Measurements from ENCODE around the gene EPS15. TPM values are rescaled to one million over a fixed set of nuclear protein-coding genes. Genes with fewer than 3 reads are reported as not detected.

The EPS15 gene
- total RNA-seq, 1 donor: 82.2 TPM

DNA sequence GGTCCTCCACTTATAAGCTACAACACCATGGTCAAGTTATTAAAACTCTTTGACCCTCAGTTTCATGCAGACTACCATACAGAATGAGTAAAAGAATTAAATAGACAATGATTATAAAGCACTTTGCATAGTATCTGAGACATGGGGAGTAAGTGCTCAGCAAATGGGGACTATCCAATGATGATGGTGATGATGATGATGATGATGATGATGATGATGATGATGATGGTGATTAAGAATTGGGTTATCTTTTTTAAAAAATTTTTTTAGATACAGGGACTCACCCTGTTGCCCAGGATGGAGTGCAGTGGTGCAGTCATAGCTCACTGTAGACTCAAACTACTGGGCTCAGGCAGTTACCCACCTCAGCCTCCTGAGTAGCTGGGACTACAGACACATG lies 8.1 kb upstream of the EPS15 start:
- H3K36me3 ChIP-seq (ENCODE audit: insufficient read depth, low read length): no peaks in the 10 kb centered on the region
- no peaks in the 10 kb centered on the region for H3K9me3 ChIP-seq (ENCODE audit: low read depth, low read length)
- no peak overlapping the region for H3K4me3 ChIP-seq (ENCODE audit: insufficient read depth, low read length)
- H3K4me2 ChIP-seq (ENCODE audit: insufficient read depth, low read length): no peak overlapping the region
- H3K27me3 ChIP-seq (ENCODE audit: insufficient read depth, low read length): no peaks in the 10 kb centered on the region
- DNase-seq (ENCODE audit: insufficient read length, low spot score, missing footprints): no peak
- no peak overlapping the region for H2AFZ ChIP-seq (ENCODE audit: low read length)
- no peaks in the 10 kb centered on the region for H3K79me2 ChIP-seq (ENCODE audit: insufficient read depth, low read length)
- no peak overlapping the region for H3K27ac ChIP-seq (ENCODE audit: low read depth, low read length)
- H4K20me1 ChIP-seq (ENCODE audit: insufficient read depth, low read length): no peaks in the 10 kb centered on the region
- TF ChIP-seq, protein P1, sequence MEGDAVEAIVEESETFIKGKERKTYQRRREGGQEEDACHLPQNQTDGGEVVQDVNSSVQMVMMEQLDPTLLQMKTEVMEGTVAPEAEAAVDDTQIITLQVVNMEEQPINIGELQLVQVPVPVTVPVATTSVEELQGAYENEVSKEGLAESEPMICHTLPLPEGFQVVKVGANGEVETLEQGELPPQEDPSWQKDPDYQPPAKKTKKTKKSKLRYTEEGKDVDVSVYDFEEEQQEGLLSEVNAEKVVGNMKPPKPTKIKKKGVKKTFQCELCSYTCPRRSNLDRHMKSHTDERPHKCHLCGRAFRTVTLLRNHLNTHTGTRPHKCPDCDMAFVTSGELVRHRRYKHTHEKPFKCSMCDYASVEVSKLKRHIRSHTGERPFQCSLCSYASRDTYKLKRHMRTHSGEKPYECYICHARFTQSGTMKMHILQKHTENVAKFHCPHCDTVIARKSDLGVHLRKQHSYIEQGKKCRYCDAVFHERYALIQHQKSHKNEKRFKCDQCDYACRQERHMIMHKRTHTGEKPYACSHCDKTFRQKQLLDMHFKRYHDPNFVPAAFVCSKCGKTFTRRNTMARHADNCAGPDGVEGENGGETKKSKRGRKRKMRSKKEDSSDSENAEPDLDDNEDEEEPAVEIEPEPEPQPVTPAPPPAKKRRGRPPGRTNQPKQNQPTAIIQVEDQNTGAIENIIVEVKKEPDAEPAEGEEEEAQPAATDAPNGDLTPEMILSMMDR (IDR thresholded peaks at IDR 0.05; ENCODE audit: extremely low read depth, low read depth, low read length): no peak
- H3K4me1 ChIP-seq (ENCODE audit: insufficient read depth, low read length): no peaks in the 10 kb centered on the region

DNA sequence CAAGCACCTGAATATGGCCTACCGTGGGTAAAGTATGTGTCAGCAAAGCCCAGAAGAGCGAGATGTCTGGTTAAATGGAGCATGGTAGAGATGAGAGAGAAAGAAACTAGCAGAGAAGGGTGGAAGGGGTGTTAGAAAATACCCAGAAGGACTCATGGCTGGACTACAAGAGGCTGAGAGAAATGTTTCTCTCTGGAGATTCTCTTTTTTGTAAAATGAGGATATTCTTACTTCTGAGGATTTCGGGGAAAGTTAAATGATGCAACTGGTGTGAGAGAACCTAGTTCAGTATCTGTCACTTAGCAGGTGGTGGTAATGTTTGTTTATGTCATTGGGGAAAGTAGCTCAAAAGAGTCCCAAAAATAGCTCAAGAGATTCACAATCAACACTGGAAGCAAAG lies 7.2 kb upstream of the EPS15 start:
- no peaks in the 10 kb centered on the region for H3K9me3 ChIP-seq (ENCODE audit: low read depth, low read length)
- H3K27ac ChIP-seq (ENCODE audit: low read depth, low read length): no peak overlapping the region
- H2AFZ ChIP-seq (ENCODE audit: low read length): no peak overlapping the region
- H4K20me1 ChIP-seq (ENCODE audit: insufficient read depth, low read length): no peaks in the 10 kb centered on the region
- no peak overlapping the region for H3K4me3 ChIP-seq (ENCODE audit: insufficient read depth, low read length)
- no peak for DNase-seq (ENCODE audit: insufficient read length, low spot score, missing footprints)
- H3K36me3 ChIP-seq (ENCODE audit: insufficient read depth, low read length): no peaks in the 10 kb centered on the region
- no peaks in the 10 kb centered on the region for H3K79me2 ChIP-seq (ENCODE audit: insufficient read depth, low read length)
- H3K4me1 ChIP-seq (ENCODE audit: insufficient read depth, low read length): no peaks in the 10 kb centered on the region
- H3K4me2 ChIP-seq (ENCODE audit: insufficient read depth, low read length): no peak overlapping the region
- TF ChIP-seq, protein P1 (IDR thresholded peaks at IDR 0.05; ENCODE audit: extremely low read depth, low read depth, low read length): no peak
- H3K27me3 ChIP-seq (ENCODE audit: insufficient read depth, low read length): no peaks in the 10 kb centered on the region

DNA sequence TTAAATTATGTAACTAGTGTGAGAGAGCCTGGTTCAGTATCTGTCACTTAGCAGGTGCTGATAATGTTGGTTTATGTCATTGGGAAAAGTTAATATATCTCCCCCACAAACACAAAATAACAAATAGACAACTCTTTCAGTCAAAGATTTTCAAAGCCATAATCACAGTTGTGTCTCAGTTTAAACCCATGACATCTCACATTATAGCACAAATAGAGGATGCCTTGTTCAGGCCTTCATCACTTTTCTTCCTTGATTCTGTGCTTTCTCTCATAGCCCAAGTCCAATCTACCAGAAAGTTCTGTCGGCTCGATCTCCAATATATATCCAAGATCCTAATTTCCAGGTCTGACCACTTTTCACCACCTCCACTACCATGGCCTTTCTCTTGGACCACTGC lies 6.2 kb upstream of the EPS15 start:
- H3K27me3 ChIP-seq (ENCODE audit: insufficient read depth, low read length): no peaks in the 10 kb centered on the region
- TF ChIP-seq, protein P1 (IDR thresholded peaks at IDR 0.05; ENCODE audit: extremely low read depth, low read depth, low read length): no peak

DNA sequence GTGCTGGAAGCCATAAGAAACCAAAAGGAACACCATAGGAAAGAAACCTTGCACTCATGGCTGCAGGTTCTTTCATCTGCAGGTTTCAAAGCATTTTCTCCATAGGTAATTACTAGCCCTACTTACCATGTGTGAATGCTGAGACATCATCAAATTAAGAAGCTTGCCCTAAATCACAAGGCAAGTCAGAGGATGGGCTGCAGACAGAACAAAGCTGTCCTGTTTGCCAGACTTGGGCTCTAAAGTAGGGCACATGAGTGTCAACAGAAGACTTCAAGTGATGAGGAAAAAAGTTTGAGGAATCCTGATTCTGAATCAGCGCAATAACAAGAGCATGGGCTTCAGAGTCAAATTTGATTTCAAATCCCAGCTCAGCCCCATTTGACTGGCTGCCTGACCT lies 5.8 kb upstream of the EPS15 start:
- H3K4me2 ChIP-seq (ENCODE audit: insufficient read depth, low read length): no peak overlapping the region
- H3K79me2 ChIP-seq (ENCODE audit: insufficient read depth, low read length): no peaks in the 10 kb centered on the region
- H3K4me3 ChIP-seq (ENCODE audit: insufficient read depth, low read length): no peak overlapping the region
- no peak for DNase-seq (ENCODE audit: insufficient read length, low spot score, missing footprints)
- no peak overlapping the region for H3K27ac ChIP-seq (ENCODE audit: low read depth, low read length)
- H3K4me1 ChIP-seq (ENCODE audit: insufficient read depth, low read length): peaks cover 12% of the 10 kb centered on the region
- H2AFZ ChIP-seq (ENCODE audit: low read length): no peak overlapping the region
- H3K9me3 ChIP-seq (ENCODE audit: low read depth, low read length): no peaks in the 10 kb centered on the region
- no peaks in the 10 kb centered on the region for H3K27me3 ChIP-seq (ENCODE audit: insufficient read depth, low read length)
- no peaks in the 10 kb centered on the region for H4K20me1 ChIP-seq (ENCODE audit: insufficient read depth, low read length)
- no peaks in the 10 kb centered on the region for H3K36me3 ChIP-seq (ENCODE audit: insufficient read depth, low read length)
- TF ChIP-seq, protein P1 (IDR thresholded peaks at IDR 0.05; ENCODE audit: extremely low read depth, low read depth, low read length): no peak

More for the DNA sequence above, 6.2 kb upstream of the EPS15 start:
- Histone ChIP-seq H3K4me1 (ENCODE audit: insufficient read depth, low read length) (peaks cover 7% of the 10 kb centered on the region), H3K9me3 (ENCODE audit: low read depth, low read length) (no peaks in the 10 kb centered on the region), H3K4me3 (ENCODE audit: insufficient read depth, low read length) (no peak overlapping the region), H4K20me1 (ENCODE audit: insufficient read depth, low read length) (no peaks in the 10 kb centered on the region), H3K79me2 (ENCODE audit: insufficient read depth, low read length) (no peaks in the 10 kb centered on the region), H2AFZ (ENCODE audit: low read length) (no peak overlapping the region), H3K4me2 (ENCODE audit: insufficient read depth, low read length) (no peak overlapping the region), H3K27ac (ENCODE audit: low read depth, low read length) (no peak overlapping the region), H3K36me3 (ENCODE audit: insufficient read depth, low read length) (no peaks in the 10 kb centered on the region)
- DNase-seq (ENCODE audit: insufficient read length, low spot score, missing footprints): no peak
